HG03196 (cell line): ENCODE results near the gene YTHDC2.

Experiments
- ATAC-seq: cut with Tn5 transposase; IDR thresholded peaks from one replicate; pipeline ENCODE4 v1.9.1; 2021; ENCODE audit not compliant: unreplicated experiment

YTHDC2 gene

GRCh38 chr5:113513384-113514288 lies at the start of gene YTHDC2:
YTHDC2 (plus strand) TSS chr5:113513694; CDS start chr5:113513896, 202 bp downstream.
- ATAC-seq, result peak; percentile 99

- no peak for ATAC-seq
Measured at GRCh38 chr5:113474100-113474728, 39.3 kb upstream of the YTHDC2 start.

- ATAC-seq, result no peak
Measured at GRCh38 chr5:113478691-113479090, 34.8 kb upstream of the YTHDC2 start.

GRCh38 chr5:113480243-113480642 lies 33.3 kb upstream of the YTHDC2 start:
- no peak for ATAC-seq

- ATAC-seq, result no peak
Measured at GRCh38 chr5:113487416-113487780, 26.1 kb upstream of the YTHDC2 start.

- ATAC-seq, result no peak
Measured at GRCh38 chr5:113487781-113488644, 25.5 kb upstream of the YTHDC2 start, which contains the start of gene MCC. MCC (minus strand) TSS chr5:113488453.

- no peak for ATAC-seq
Measured at GRCh38 chr5:113488645-113489184, 24.8 kb upstream of the YTHDC2 start.

- ATAC-seq, result peak; percentile 70
Measured at GRCh38 chr5:113489299-113489698, 24.2 kb upstream of the YTHDC2 start.

GRCh38 chr5:113490317-113490716 lies 23.2 kb upstream of the YTHDC2 start:
- ATAC-seq, result no peak

- ATAC-seq, result no peak
Measured at GRCh38 chr5:113491022-113491421, 22.5 kb upstream of the YTHDC2 start.

- ATAC-seq, result no peak
Measured at GRCh38 chr5:113493446-113493845, 20.0 kb upstream of the YTHDC2 start.

GRCh38 chr5:113495422-113495841 lies 18.1 kb upstream of the YTHDC2 start:
- ATAC-seq, result no peak

- ATAC-seq, result no peak
Measured at GRCh38 chr5:113502073-113502472, 11.4 kb upstream of the YTHDC2 start.

- no peak for ATAC-seq
Measured at GRCh38 chr5:113503146-113503545, 10.3 kb upstream of the YTHDC2 start.

- no peak for ATAC-seq
Measured at GRCh38 chr5:113505181-113505580, 8.3 kb upstream of the YTHDC2 start.

- ATAC-seq, result no peak
Measured at GRCh38 chr5:113507601-113508000, 5.9 kb upstream of the YTHDC2 start.

GRCh38 chr5:113508756-113509155 lies 4.7 kb upstream of the YTHDC2 start:
- ATAC-seq, result no peak

GRCh38 chr5:113510836-113511451 lies 2.5 kb upstream of the YTHDC2 start:
- ATAC-seq, result no peak

- no peak for ATAC-seq
Measured at GRCh38 chr5:113512341-113512740, 1.2 kb upstream of the YTHDC2 start.

- ATAC-seq, result no peak
Measured at GRCh38 chr5:113514289-113514635, 768 bp downstream of the YTHDC2 start.

GRCh38 chr5:113518884-113519283 lies 5.4 kb downstream of the YTHDC2 start:
- ATAC-seq, result no peak
